Measurements from ENCODE around the gene ADAMTS13. TPM values are rescaled to one million over a fixed set of nuclear protein-coding genes. Genes with fewer than 3 reads are reported as not detected.

Gene ADAMTS13
- total RNA-seq, 2 donors from 2014 or later = 2.0 to 2.4 TPM

- H3K36me3 ChIP-seq = no peaks in the 10 kb centered on the region
- no peak overlapping the region for H3K27ac ChIP-seq
- H3K27me3 ChIP-seq = no peaks in the 10 kb centered on the region
- no peaks in the 10 kb centered on the region for H3K4me1 ChIP-seq
- no peak for DNase-seq (ENCODE audit: low spot score)
- TF ChIP-seq CTCF (IDR thresholded peaks at IDR 0.05) = no peak
- H3K9me3 ChIP-seq = no peaks in the 10 kb centered on the region
- H3K4me3 ChIP-seq = no peak overlapping the region
Measured at GRCh38 chr9:133397370-133397769, 24.8 kb upstream of the ADAMTS13 start.

- no peak for TF ChIP-seq CTCF (IDR thresholded peaks at IDR 0.05)
- H3K4me1 ChIP-seq = no peaks in the 10 kb centered on the region
Measured at GRCh38 chr9:133397895-133398294, 24.3 kb upstream of the ADAMTS13 start.

GRCh38 chr9:133400292-133400691, 21.9 kb upstream of the ADAMTS13 start:
- Histone ChIP-seq H3K27me3 (no peaks in the 10 kb centered on the region), H3K36me3 (peaks cover 6% of the 10 kb centered on the region), H3K9me3 (no peaks in the 10 kb centered on the region), H3K4me3 (no peak overlapping the region), H3K4me1 (no peaks in the 10 kb centered on the region), H3K27ac (no peak overlapping the region)
- DNase-seq (ENCODE audit: low spot score) = no peak
- TF ChIP-seq CTCF (IDR thresholded peaks at IDR 0.05) = no peak

More at GRCh38 chr9:133397895-133398294, 24.3 kb upstream of the ADAMTS13 start:
- no peaks in the 10 kb centered on the region for H3K27me3 ChIP-seq
- H3K9me3 ChIP-seq = no peaks in the 10 kb centered on the region
- no peak overlapping the region for H3K4me3 ChIP-seq
- no peak overlapping the region for H3K27ac ChIP-seq
- no peaks in the 10 kb centered on the region for H3K36me3 ChIP-seq
- no peak for DNase-seq (ENCODE audit: low spot score)

- no peaks in the 10 kb centered on the region for H3K27me3 ChIP-seq
- H3K4me1 ChIP-seq = peaks cover 0 to 7% of the 10 kb centered on the region in 2 donors
- no peak overlapping the region for H3K4me3 ChIP-seq
- H3K9me3 ChIP-seq = no peaks in the 10 kb centered on the region
- no peak for TF ChIP-seq CTCF (IDR thresholded peaks at IDR 0.05)
- no peak for DNase-seq (ENCODE audit: low spot score)
- peaks cover 18% of the 10 kb centered on the region for H3K36me3 ChIP-seq
- no peak overlapping the region for H3K27ac ChIP-seq
Measured at GRCh38 chr9:133401588-133401987, 20.6 kb upstream of the ADAMTS13 start.

DNA sequence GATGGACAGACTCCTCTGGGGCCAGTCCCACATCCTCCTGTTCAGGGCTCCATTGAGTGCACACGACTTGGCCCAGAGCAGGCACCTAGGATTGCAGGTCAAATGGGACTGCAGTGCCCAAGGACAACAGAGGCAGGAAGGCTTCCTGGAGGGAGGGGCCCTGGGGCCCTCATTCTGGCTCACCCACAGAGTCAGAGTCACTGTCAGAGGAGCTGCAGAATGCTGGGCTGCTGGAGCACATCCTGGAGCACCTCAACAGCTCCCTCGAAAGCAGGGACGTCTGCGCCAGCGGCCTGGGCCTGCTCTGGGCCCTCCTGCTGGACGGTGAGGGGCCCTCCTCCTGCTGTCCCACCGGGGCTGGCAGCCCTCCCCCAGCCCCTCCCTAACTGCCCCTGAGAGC, 19.5 kb upstream of the ADAMTS13 start:
- peaks cover 24% of the 10 kb centered on the region for H3K36me3 ChIP-seq

More for the DNA sequence above, 19.5 kb upstream of the ADAMTS13 start:
- no peaks in the 10 kb centered on the region for H3K9me3 ChIP-seq
- DNase-seq (ENCODE audit: low spot score) = no peak
- no peak overlapping the region for H3K4me3 ChIP-seq
- H3K27ac ChIP-seq = no peak overlapping the region
- peaks cover 0 to 7% of the 10 kb centered on the region in 2 donors for H3K4me1 ChIP-seq
- no peaks in the 10 kb centered on the region for H3K27me3 ChIP-seq
- TF ChIP-seq CTCF (IDR thresholded peaks at IDR 0.05) = no peak

Measured in right atrium auricular region (tissue), 2 donors.